HS-5 (cell line): ENCODE data around the gene TJP2.
A peak's percentile ranks its signal among the peaks of the same experiment; 100 is the strongest.

Experiments used
- DNase-seq: peaks from one replicate; pipeline ENCODE4 v3.0.0-alpha.2; 2012; ENCODE audit warnings: low read depth

TJP2 gene

DNA sequence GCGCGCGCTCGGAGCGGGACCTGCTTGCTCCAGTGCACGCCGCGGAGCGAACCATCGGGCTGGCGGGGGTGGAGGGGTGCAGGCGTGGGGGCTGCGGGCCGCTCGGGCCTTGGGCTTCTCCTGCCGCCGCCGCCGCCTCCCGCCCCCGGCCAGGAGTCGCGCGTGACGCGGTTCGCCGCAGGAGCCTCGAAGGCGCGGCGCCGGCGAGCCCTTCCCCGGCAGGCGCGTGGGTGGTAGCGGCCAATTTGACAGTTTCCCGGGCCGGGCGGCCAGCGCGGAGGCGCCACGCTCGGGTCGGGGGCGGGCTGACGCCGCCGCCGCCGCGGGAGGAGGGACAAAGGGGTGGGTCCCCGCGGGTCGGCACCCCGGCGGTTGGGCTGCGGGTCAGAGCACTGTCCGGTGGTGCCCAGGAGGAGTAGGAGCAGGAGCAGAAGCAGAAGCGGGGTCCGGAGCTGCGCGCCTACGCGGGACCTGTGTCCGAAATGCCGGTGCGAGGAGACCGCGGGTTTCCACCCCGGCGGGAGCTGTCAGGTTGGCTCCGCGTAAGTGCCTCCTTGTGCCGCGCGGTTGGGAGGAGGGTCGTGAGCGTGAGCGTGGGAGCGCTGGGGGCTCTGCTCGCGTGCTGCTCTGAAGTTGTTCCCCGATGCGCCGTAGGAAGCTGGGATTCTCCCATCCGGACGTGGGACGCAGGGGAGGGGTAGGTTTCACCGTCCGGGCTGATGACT, at the start of gene TJP2:
TJP2 (plus strand) TSS at position 387 of the 725 bp plus-strand sequence; CDS start at position 483, 96 bp downstream.
- DNase-seq = no peak

DNA sequence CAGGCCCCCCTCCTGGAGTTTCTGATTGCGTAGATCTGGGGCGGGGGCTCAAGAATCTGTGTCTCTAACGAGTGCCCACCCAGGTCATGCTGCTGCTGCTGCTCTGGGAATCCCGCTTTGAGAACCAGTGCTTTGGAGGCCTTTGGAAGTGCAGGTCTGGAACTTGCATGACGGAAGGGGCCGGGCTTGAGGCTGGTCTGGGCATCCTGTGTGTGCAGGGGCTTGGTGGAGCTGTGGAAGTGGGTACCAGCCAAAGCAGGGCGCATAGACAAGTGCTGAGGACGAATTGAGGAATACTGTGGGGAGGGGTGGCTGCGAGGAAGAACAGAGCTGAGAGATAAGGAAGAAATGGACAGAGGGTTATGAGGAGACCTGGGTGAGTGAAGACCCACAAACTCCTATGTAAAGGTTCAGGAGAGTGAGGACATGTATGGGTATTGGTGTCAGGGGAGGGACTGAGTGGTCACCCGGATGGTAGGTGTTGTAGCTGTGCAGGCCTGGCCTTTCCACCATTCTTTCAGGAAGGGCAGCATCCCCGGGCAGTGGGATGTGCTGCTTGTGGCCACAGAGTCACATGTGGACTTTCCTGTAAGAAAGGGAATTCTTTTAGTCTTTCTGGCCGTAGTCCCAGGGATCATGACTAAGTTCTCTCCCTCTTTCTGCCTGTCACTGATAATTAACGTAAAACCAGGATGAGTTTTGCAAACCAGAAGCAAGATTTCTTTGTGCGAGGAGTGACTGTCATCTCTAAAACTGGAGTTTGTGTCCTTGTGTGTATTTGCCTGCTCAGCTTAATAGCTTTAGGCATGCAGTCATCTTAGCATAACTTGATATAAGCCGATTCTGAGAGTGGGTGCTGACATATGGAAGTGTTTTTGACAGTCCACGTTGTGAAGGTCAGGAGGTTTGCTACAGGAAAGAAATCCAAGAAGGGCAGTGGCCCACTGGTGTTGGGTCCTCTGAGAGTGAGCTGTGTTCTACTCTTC, 43.3 kb upstream of the TJP2 start:
- DNase-seq = peak; percentile 56

DNA sequence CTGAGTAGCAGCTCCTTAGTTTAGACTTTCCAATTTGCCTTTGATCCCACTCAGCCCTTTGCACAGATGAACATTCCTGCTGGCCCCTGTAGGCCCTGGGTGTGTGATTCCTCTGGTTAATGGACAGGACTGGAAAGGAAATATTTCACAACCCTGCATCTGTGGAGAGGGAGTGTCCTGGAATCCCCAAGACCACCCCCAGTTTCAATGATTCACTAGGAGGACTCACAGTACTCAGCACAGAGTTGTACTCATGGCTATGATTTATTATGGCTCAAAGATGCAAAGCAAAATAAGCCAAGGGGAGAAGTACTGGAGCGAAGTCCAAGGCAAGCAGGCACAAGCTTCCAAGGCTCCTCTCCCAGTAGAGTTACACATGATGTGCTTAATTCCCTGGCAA, 42.4 kb upstream of the TJP2 start:
- no peak for DNase-seq

DNA sequence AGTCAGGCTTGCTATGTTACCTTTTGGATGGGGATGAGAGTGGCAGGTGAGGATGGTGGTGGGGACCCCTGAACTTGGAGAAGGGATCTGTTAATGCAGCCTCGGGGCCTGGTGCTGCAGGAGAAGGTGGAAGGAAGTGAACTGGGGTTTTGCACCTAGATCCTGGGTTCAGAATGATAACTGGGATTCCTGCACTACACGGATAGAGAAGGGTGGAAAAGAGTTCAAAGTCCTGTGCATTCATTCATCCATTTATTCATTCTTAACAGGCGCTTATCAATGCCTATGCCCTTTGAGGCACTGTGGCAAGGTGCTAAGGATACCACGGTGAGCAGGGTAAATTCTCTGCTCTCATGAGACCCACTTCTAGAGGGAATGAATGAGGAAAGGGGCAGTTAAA, 41.7 kb upstream of the TJP2 start:
- DNase-seq = no peak

DNA sequence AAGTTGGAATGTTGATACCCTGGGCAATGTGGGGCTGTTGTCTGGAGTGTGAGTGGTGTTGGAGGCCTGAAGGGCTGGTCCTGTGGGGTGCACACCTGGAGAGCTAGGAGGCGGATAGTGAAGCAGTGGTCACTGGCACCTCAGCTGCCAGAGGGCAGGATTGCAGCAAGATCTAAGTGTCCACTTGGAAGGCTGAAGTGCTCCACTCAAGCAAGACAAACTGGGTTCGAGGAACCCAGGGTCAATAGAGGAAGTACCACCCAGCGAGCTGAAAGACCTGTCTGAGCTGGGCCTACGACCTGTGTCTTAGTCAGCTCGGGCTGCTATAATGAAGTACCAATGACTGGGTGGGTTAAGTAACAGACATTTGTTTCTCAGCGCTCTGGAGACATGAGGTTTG, 39.7 kb upstream of the TJP2 start:
- DNase-seq = no peak

DNA sequence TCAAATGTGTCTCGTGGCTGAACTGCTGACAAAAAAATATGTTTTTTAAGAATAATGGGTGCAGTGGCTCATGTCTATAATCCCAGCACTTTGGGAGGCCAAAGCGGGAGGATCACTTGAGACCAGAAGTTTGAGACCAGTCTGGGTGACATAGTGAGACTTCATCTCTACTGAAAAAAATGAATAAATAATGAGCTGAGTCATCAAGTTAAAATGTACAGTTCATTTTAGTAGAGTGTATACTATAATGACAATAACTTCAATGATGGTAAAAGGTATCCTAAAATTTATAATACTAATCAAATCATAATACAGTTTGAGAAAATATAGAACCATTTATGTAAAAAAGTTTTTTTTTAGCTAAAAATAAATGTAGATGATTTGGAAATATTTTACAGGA, 37.9 kb upstream of the TJP2 start:
- DNase-seq = no peak

DNA sequence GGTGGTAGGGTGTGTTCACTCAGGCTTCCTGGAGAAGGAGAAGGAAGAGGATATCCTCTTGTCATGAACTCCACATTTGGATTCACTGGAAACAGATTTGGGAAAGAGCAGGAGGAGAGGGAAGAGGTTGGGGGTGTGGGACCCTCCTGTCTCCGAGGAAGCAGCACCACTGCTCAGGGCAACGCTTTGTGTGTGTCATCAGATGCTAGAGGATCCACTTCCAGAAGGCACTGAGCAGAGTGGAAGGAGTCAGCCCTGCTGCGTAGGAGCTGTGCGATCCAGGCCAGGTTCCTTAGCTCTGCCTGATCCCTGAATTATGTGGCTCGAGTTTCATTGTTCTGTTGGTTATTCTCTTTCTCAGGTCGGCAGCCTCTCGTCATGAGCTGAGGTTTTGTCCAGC, 37.3 kb upstream of the TJP2 start:
- no peak for DNase-seq

DNA sequence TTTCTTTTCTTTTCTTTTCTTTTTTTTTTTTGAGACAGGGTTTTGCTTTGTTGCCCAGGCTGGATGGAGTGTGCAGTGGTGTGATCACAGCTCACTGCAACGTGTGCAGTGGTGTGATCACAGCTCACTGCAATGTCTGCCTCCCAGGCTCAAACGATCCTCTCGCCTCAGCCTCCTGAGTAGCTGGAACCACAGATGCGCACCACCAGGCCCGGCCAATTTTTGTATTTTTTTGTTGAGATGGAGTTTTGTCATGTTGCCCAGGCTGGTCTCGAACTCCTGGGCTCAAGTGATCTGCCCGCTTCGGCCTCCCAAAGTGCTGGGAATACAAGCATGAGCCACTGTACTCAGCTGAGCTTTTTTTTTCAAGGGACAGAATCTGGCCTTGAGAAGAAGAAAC, 36.8 kb upstream of the TJP2 start:
- no peak for DNase-seq

DNA sequence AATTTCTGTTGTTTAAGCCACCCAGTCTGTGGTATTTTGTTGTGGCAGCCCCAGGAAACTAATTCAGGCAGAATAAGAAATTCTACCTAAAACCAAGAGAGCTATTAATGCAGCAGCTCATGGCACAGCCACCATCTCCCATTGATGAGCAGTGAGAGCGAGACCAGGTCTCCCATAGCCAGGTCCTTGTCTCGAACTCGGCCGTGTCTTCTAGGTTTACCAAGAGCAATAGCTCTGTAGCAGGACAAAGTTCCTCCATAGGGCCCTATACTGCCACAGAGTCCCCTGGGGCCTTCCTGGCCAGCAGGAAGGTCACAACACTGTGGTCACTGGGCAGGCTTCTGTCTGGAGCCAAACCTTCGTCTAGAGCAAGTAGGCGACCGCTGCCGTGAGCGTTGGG, 34.5 kb upstream of the TJP2 start:
- no peak for DNase-seq

DNA sequence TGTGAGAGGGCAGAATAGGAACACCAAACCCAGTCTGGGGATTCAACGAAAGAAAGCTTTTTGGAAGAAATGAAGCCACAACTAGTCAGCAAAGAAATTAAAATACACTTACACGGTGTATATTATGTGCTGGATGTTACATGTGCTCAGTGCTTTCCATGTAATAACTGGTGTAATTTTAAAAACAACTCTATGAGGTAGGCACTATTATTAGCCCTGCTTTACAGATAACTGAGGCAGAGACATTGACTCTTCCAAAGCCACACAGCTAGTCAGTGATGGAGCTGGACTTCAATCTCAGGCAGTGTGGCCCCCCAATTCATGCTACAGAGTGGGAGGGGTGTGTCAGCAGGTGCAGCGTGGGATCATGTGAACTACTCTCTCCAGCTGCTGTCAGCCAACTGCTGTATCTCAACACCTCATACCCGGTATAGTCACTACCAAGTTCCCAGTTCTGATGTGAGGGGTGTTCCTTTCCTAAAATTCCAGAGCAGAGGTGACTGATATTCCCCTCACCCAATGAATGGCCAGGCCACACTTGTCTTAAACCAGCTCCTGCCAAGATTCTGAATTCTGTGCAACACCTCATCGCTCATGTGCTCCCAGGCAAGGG, 33.8 kb upstream of the TJP2 start:
- DNase-seq = no peak

DNA sequence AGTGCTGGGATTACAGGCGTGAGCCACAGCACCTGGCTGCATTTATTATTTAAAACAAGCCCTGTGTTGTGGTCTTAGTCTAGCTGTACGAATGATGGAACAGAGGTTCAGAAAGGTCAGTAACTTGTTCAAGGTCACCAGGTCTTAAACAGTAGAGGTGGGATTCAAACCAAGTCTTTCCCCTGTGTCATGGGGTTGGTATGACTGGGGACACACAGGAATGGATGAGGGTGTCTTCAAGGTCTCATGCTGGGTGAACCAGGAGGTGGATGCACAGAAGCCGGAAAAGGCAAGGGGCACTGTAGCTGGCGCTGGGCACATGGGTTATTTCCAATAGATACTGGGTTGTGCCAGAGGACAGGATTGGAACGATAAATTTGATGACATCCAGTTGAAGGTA, 32.2 kb upstream of the TJP2 start:
- DNase-seq = no peak

DNA sequence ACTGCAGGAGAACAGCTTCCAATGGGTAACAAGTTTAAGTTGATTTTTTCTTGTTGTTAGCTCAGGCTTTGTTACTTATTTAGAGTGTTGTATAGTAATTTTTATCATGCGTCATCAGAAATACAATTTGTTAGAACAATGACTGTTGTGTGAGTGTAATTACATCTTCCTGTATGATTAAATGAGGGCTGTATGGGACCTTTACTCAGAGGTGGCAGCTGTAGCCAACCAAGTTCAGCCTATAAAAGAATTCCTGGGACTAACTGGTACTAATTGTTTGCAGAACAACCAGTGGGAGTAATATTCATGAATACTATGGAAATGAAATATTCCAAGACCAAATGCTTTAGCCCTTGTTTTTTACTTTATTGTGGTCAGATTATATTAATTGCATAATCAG, 30.8 kb upstream of the TJP2 start:
- DNase-seq = no peak

DNA sequence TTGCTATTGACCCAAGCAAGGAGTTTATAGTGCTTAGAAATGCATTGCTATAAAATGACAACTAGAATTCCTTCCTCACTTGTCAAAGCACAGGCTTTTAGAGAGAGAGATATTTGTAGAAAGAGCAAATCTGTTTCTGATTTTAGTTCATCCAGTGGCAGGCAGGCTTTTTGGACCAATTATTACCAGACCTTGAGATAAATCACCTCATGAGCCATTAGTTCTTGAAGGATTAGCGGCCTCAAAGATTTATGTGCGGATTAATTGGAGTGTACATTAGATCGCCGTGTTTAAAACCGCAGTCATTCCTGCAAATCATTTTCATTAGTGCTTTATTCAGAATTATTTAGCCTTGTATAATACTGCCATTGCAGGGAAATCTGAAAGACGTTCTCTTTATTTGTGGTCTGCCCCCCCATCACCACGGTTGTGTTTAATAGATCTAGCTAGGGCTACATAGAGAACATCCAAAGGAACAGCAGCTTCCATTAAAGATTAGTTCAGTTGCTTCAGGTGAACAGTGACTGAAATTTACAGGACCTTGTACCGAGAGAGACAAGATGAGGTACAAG, 28.8 kb upstream of the TJP2 start:
- no peak for DNase-seq

DNA sequence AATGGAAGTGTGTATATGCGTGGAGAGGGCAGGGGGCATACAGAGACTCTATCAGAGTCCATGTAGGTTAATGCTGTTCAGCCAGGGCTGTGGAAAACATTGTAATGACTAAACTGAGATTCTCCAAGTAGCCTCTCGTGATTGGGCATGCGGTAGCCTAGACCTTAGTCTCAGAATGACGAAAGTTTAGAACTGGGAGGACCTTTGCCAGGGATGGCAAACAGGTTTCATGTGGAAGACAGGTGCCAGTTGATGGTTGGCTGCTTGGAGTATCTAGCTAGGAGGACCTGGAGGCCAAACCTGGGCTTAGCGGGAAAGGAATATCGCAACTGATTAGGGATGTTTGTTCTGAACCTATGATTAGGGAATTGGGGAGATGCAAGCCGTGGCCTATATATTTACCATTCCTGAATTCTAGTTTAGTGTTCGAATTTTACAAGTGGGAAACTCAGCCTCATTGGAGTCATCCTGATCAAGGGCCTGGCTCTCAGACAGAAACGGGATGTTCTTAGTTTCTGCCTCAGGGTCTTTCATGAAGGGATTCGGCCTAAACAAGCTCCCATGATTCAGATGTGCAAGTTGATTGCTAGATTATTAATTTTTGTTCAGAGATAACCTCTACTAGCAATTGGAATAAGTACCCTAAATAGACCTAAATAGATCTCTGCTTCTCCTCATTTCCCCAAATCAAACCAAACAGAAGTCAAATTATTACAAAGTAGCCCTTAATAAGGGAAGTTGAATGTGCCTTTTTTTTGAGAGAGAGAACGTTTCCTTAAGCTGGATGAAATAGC, 26.8 kb upstream of the TJP2 start:
- no peak for DNase-seq

DNA sequence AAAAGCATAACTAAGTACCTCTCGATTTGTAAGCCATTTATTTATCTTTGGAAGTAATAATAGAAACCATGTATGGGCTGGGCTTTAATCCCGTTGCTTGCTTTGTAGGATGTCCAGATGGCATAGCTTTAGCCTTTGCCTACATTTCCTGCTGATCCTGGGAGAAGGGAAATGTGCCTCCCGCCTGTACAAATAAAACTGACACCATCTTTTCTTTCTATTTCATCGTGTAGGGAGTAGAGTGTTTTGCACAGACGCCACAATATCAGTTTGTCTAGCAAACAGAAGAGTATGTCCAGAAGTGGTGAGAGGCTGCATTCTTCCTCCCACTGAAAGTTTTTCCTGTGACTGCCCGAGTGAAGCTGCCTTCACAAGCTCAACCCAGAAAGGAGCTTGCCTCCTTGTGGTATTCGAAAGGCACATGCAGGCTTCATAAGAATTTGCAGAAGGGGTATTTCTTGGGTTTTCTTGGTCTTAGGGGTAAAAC, 24.7 kb upstream of the TJP2 start:
- DNase-seq = no peak

DNA sequence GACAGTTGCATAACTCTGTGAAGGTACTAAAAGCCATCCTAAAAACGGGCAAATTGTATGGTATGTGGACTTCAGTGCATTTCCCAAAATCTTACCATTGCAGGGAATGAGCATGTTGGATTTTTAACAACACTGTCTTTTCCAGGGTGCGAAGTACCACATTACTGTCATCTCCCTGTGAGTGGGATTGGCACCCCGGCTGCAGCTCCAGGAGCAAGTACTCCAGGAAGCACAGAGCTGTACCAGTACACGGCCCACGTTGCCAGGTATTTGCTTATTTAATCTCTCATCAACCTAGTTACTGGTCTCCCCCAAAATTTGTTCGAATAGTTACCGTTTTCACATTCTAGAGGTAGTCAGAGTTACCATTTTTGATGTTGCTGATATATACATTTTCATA, 22.6 kb upstream of the TJP2 start:
- no peak for DNase-seq

DNA sequence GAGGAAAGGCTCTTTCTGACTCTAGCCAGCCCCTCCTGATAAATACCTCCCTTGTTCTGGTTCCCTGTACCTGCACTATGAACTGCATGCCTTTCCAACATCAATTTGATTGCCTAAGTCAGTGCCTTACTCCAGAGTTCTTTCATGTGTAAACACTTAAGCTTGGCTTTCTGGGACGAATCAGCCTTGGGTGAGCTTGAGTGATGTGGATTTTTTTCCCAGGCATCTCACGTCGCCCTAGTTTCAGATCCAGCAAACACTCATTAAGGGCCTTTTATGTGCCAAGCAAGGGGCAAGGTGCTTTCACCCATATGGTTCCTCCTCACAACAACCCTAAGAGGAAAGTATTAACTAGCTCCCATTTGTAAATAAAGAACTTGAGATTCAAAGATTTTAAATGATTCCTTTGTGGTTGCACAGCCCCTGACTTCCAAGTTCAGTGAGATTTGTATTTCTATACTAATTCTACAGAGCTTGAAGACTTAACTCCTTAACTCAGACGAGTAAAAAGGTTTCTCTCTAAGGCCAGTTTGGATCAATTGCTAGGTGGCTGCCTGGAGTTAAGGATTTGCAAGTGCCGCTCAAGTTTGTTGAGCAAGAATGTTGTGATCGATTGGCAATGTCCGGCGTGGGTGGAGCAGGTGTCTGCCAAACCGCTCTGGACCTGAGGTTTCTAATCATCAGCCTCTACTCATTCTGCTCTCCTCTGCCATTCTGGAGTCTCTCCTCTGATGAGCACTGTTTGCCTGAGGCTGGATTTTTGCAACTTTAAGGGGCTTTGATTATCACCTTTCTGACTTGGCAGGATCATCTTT, 20.2 kb upstream of the TJP2 start:
- no peak for DNase-seq

DNA sequence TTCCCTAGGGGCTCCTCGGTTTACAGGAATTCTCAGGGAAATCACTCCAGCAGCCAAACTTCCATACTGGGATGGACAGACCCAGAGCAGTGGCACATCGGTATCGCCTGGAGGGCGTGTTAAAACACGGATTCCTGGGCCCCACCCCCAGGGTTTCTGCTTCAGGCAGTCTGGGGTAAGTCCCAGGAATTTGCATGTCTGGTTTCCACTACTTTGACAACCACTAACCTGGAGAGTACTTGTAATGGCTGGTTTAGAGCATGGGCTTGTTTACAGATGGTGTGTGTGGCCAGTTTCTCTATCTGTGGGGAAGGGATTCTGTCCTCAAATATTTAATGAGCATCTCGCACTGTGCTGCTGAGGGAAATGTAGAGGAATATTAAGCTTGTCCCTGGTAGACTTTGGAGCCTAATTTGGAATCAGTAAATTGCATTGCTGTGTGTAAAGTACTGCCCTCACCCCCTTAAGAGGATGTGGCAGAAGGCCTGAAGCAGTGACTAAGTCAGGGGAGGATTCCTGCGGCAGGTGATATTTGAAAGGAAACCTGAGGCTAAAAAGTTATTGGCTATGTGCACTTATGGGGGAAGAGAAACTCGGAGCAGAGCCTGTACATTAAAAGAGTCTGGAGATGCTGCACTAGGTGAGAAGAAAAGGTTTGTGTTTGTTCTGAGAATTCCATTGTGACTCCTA, 18.6 kb upstream of the TJP2 start:
- no peak for DNase-seq

DNA sequence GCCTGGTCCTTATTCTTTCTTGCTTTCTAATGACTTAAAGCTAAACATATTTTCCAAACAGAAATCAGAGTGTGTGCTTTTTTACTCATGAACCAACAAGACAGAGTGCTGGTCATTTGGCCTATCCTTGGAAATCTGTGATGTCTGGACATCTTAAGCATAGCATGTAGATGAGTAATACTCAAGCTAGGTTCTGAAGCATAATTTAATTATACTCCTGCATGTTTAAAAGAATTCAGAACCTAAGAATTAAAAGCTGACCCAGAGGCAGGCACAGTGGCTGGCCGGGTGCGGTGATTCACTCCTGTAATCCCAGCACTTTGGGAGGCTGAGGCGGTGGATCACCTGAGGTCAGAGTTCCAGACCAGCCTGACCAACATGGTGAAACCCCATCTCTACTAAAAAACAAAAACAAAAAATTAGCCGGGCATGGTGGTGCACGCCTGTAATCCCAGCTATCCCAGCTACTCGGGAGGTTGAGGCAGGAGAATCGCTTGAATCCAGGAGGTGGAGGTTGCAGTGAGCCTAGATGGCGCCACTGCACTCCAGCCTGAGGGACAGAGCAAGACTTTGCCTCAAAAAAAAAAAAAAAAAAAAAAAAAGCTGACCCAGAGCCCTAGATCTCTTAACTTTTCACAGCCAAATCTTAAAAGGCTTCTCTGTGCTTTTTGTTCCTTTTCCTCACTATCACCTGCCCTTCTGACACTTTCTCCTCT, 16.2 kb upstream of the TJP2 start:
- no peak for DNase-seq
